ENCODE data around the gene PLEKHB2. TPM values are rescaled to one million over a fixed set of nuclear protein-coding genes. Genes with fewer than 3 reads are reported as not detected.

Gene PLEKHB2
- total and polyA plus RNA-seq, 2 donors (not counting 1 experiment from before 2014, with no cell fraction given): 16.3 to 39.5 TPM

DNA sequence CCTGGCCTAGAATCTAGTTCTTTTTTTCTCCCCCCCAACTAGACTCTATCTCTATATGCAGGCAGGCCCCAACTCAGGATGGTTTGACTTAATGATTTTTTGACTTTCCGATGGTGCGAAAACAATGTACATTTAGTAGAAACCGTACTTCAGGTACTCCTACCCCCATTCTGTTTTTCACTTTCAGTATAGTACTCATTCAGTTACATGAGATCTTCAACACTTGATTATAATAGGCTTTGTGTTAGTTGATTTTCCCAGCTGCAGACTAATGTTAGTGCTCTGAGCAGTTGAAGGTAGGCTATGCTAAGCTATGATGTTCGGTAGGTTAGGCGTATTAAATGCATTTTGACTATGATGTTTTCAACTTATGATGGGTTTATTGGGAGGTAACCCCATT, 37.7 kb downstream of the PLEKHB2 start:
- H3K4me3 Mint-ChIP-seq: no peak overlapping the region

DNA sequence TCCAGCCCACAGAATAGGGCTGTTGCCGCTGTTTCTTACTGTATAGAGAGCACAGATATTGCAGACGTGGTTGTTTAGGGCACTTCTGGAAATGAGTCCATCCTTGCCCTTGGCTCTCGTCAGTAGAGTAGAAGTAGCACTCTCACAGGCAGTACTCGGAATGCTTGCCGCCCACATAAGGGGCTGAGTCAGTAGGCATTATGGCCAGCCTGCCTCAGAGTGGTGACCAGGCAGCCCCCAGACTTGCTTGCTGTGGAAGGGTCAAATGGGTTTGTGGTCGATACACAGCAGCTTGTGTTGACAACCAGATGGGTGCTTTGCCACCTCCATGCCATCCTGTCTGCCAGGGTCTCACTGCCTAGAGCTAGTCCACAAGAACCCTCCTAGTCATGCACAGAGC, 38.7 kb downstream of the PLEKHB2 start:
- ChIA-PET CTCF (no interaction called here), POLR2A (no interaction called here)
- H3K79me2 ChIP-seq (ENCODE audit: control insufficient read depth, insufficient read depth, low read length): no peaks in the 10 kb centered on the region
- no peaks in the 10 kb centered on the region for H3K9me3 Mint-ChIP-seq (ENCODE audit: insufficient read depth)
- no peaks in the 10 kb centered on the region for H3K27me3 Mint-ChIP-seq
- ATAC-seq (ENCODE audit: low read depth) (no peak), DNase-seq (no peak)
- H3K9me3 ChIP-seq (ENCODE audit: control extremely low read depth in 1 of 3, control insufficient read depth in 2 of 3, insufficient read depth in 1 of 3, low read length in 2 of 3): no peaks in the 10 kb centered on the region
- intact Hi-C loops (cut with micrococcal nuclease): no loop called here
- H3K27ac Mint-ChIP-seq: no peak overlapping the region
- peaks cover 1 to 68% of the 10 kb centered on the region in 2 experiments for H3K36me3 ChIP-seq (replicated peaks in 1 of 2; ENCODE audit: control extremely low read depth in 1 of 2, control insufficient read depth in 1 of 2, extremely low read depth in 1 of 2, insufficient read depth in 2 of 2, low read length in 1 of 2)
- no peak overlapping the region for H3K9ac ChIP-seq (ENCODE audit: low read length)
- no peak overlapping the region for H3K4me3 Mint-ChIP-seq
- H3K27ac ChIP-seq (ENCODE audit: low read length in 2 of 2): no peak overlapping the region
- peaks cover 4% of the 10 kb centered on the region for H4K20me1 ChIP-seq (ENCODE audit: control insufficient read depth, insufficient read depth, low read length, poor library complexity, severe bottlenecking)
- TF ChIP-seq, protein P1, sequence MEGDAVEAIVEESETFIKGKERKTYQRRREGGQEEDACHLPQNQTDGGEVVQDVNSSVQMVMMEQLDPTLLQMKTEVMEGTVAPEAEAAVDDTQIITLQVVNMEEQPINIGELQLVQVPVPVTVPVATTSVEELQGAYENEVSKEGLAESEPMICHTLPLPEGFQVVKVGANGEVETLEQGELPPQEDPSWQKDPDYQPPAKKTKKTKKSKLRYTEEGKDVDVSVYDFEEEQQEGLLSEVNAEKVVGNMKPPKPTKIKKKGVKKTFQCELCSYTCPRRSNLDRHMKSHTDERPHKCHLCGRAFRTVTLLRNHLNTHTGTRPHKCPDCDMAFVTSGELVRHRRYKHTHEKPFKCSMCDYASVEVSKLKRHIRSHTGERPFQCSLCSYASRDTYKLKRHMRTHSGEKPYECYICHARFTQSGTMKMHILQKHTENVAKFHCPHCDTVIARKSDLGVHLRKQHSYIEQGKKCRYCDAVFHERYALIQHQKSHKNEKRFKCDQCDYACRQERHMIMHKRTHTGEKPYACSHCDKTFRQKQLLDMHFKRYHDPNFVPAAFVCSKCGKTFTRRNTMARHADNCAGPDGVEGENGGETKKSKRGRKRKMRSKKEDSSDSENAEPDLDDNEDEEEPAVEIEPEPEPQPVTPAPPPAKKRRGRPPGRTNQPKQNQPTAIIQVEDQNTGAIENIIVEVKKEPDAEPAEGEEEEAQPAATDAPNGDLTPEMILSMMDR (IDR thresholded peaks at IDR 0.05): no peak
- H3K4me2 ChIP-seq (replicated peaks; ENCODE audit: low read depth, low read length, poor library complexity, severe bottlenecking): no peak overlapping the region
- H3K4me3 ChIP-seq (ENCODE audit: control extremely low read depth in 1 of 5, extremely low read depth in 1 of 5, insufficient read depth in 1 of 5, low read depth in 2 of 5, low read length in 4 of 5): no peak overlapping the region
- H2AFZ ChIP-seq (ENCODE audit: insufficient read depth, low read depth, low read length, poor library complexity, severe bottlenecking): no peak overlapping the region
- H3K27me3 ChIP-seq (replicated peaks in 1 of 4; ENCODE audit: control extremely low read depth in 1 of 4, control insufficient read depth in 3 of 4, insufficient read depth in 4 of 4, low read length in 3 of 4): no peaks in the 10 kb centered on the region
- H3K4me1 Mint-ChIP-seq: peaks cover 12% of the 10 kb centered on the region
- peaks cover 3 to 10% of the 10 kb centered on the region in 2 donors for H3K4me1 ChIP-seq (ENCODE audit: control insufficient read depth in 2 of 2, insufficient read depth in 2 of 2, low read length in 2 of 2)
- WGBS (ENCODE audit: insufficient coverage): 97% methylated on average over 5 of the region's 6 CpGs

More for the DNA sequence above, 37.7 kb downstream of the PLEKHB2 start:
- H3K27me3 Mint-ChIP-seq: no peaks in the 10 kb centered on the region
- peaks cover 4% of the 10 kb centered on the region for H4K20me1 ChIP-seq (ENCODE audit: control insufficient read depth, insufficient read depth, low read length, poor library complexity, severe bottlenecking)
- no peaks in the 10 kb centered on the region for H3K9me3 Mint-ChIP-seq (ENCODE audit: insufficient read depth)
- TF ChIP-seq, protein P1 (IDR thresholded peaks at IDR 0.05): no peak
- no peak for TF ChIP-seq EZH2 (IDR thresholded peaks at IDR 0.05; ENCODE audit: borderline replicate concordance, insufficient read depth, low read depth, low read length, poor library complexity, severe bottlenecking)
- intact Hi-C loops (cut with micrococcal nuclease): no loop called here
- no peak overlapping the region for H3K27ac ChIP-seq (ENCODE audit: low read length in 2 of 2)
- ATAC-seq (ENCODE audit: low read depth) (no peak), DNase-seq (no peak)
- no peaks in the 10 kb centered on the region for H3K9me3 ChIP-seq (ENCODE audit: control extremely low read depth in 1 of 3, control insufficient read depth in 2 of 3, insufficient read depth in 1 of 3, low read length in 2 of 3)
- H3K4me1 Mint-ChIP-seq: peaks cover 12% of the 10 kb centered on the region
- POLR2A ChIA-PET: no interaction called here
- no peak overlapping the region for H3K4me3 ChIP-seq (ENCODE audit: control extremely low read depth in 1 of 5, extremely low read depth in 1 of 5, insufficient read depth in 1 of 5, low read depth in 2 of 5, low read length in 4 of 5)
- H3K27me3 ChIP-seq (replicated peaks in 1 of 4; ENCODE audit: control extremely low read depth in 1 of 4, control insufficient read depth in 3 of 4, insufficient read depth in 4 of 4, low read length in 3 of 4): no peaks in the 10 kb centered on the region
- H3K27ac Mint-ChIP-seq: no peak overlapping the region
- no peak overlapping the region for H3K4me2 ChIP-seq (replicated peaks; ENCODE audit: low read depth, low read length, poor library complexity, severe bottlenecking)
- peaks cover 3 to 10% of the 10 kb centered on the region in 2 donors for H3K4me1 ChIP-seq (ENCODE audit: control insufficient read depth in 2 of 2, insufficient read depth in 2 of 2, low read length in 2 of 2)
- peaks cover 7% of the 10 kb centered on the region for H3K79me2 ChIP-seq (ENCODE audit: control insufficient read depth, insufficient read depth, low read length)
- WGBS (ENCODE audit: insufficient coverage): no CpG with 5 or more reads among the region's 5 CpGs
- H3K36me3 ChIP-seq (replicated peaks in 1 of 2; ENCODE audit: control extremely low read depth in 1 of 2, control insufficient read depth in 1 of 2, extremely low read depth in 1 of 2, insufficient read depth in 2 of 2, low read length in 1 of 2): peaks cover 1 to 63% of the 10 kb centered on the region in 2 experiments
- CTCF ChIA-PET: no interaction called here
- no peak overlapping the region for H2AFZ ChIP-seq (ENCODE audit: insufficient read depth, low read depth, low read length, poor library complexity, severe bottlenecking)
- H3K9ac ChIP-seq (ENCODE audit: low read length): no peak overlapping the region

Measured in B cell (primary cell).